A549 (cell line): ENCODE measurements around the gene SLC12A8. TPM values are rescaled to one million over a fixed set of nuclear protein-coding genes. Genes with fewer than 3 reads are reported as not detected.

Source experiments
- ATAC-seq, 2 experiments: fragments of 200-7000 bp in 1 of 2; fragments of >200 bp in 1 of 2; cut with Nextera tagmentation in 1 of 2; cut with Tn5 transposase in 1 of 2; 3 replicates each; pipeline versions ENCODE4 v1.8.0 to v1.9.1; 2018 to 2020; ENCODE audit warnings: mild to moderate bottlenecking in 1 of 2, moderate library complexity in 1 of 2
- CTCF ChIA-PET: fragments of 300-600 bp; sonication (Branson Sonifier 250); formaldehyde crosslinking; extraction: SDS; loops from one replicate; lab custom pipeline; 2021; ENCODE audit warnings: antibody characterized with exemption, inconsistent platforms; lab: Yijun Ruan, JAX
- POLR2A ChIA-PET: fragments of 350-600 bp; formaldehyde crosslinking; extraction: SDS; loops from one replicate; lab custom pipeline; 2021; ENCODE audit warnings: antibody characterized with exemption, inconsistent platforms; lab: Yijun Ruan, JAX
- DNase-seq, 2 experiments: peaks; one replicate each; pipeline versions ENCODE4 v3.0.0 to v3.0.0-alpha.2; 2011 to 2016; ENCODE audit warnings: low read depth in 1 of 2, low spot score in 1 of 2
- FAIRE-seq: peaks from 2 replicates; lab custom pipeline; 2011; peaks lifted over from hg19 to GRCh38; lab: Jason Lieb, UNC
- H3K27ac ChIP-seq, 2 experiments: fragments of >200 bp; sonication (Bioruptor Twin); formaldehyde crosslinking; 3 replicates each; pipeline ENCODE4 v1.5.1; 2016 to 2017
- H3K4me1 ChIP-seq: fragments of >200 bp; sonication (Bioruptor Twin); formaldehyde crosslinking; 3 replicates; pipeline ENCODE4 v1.6.1; 2016
- H3K4me2 ChIP-seq: fragments of >200 bp; sonication (Bioruptor Twin); formaldehyde crosslinking; 3 replicates; pipeline ENCODE4 v1.6.1; 2016
- H3K4me3 ChIP-seq: fragments of >200 bp; sonication (Bioruptor Twin); formaldehyde crosslinking; 3 replicates; pipeline ENCODE4 v1.5.1; 2016
- H3K9me3 ChIP-seq: fragments of >200 bp; sonication (Bioruptor Twin); formaldehyde crosslinking; 3 replicates; pipeline ENCODE4 v1.6.1; 2016
- CBX8 ChIP-seq: fragments of 200-600 bp; sonication (generic); IDR thresholded peaks from 2 replicates; pipeline ENCODE4 v1.6.1; 2016
- CHD2 ChIP-seq: fragments of 150-350 bp; IDR thresholded peaks from 2 replicates; pipeline ENCODE4 v1.6.1; 2014; ENCODE audit warnings: low read length; ENCODE audit not compliant: partially characterized antibody
- CHD4 ChIP-seq: fragments of 200-600 bp; sonication (generic); IDR thresholded peaks from 2 replicates; pipeline ENCODE4 v1.6.1; 2016; ENCODE audit warnings: antibody characterized with exemption, mild to moderate bottlenecking, borderline replicate concordance
- EHMT2 ChIP-seq: fragments of 200-600 bp; sonication (generic); IDR thresholded peaks from 2 replicates; pipeline ENCODE4 v1.6.1; 2016; ENCODE audit warnings: antibody characterized with exemption, low read depth, mild to moderate bottlenecking, moderate library complexity
- ESRRA ChIP-seq: fragments of 150-350 bp; IDR thresholded peaks from 2 replicates; pipeline ENCODE4 v1.6.1; 2014; ENCODE audit warnings: mild to moderate bottlenecking, low read length, borderline replicate concordance
- FOSB ChIP-seq: fragments of 250-450 bp; sonication (Bioruptor Pico); IDR thresholded peaks from 2 replicates; pipeline ENCODE4 v1.5.0; 2020; ENCODE audit warnings: mild to moderate bottlenecking, moderate library complexity
- HDAC2 ChIP-seq: fragments of 200-600 bp; sonication (generic); IDR thresholded peaks from 2 replicates; pipeline ENCODE4 v1.6.1; 2016
- HOXB13 ChIP-seq: fragments of 250-450 bp; sonication (Bioruptor Pico); IDR thresholded peaks from 2 replicates; pipeline ENCODE4 v1.5.0; 2020; ENCODE audit warnings: low read depth, mild to moderate bottlenecking, moderate library complexity
- HOXB5 ChIP-seq: fragments of 250-450 bp; sonication (Bioruptor Pico); IDR thresholded peaks from 2 replicates; pipeline ENCODE4 v1.5.0; 2020; ENCODE audit warnings: mild to moderate bottlenecking, moderate library complexity
- JUN ChIP-seq, 2 experiments: fragments of >200 bp; sonication (Bioruptor Twin); formaldehyde crosslinking; IDR thresholded peaks; 2 replicates in 1 of 2; 3 replicates in 1 of 2; pipeline ENCODE4 v1.6.1; 2016 to 2017
- KDM5A ChIP-seq: fragments of 200-600 bp; sonication (generic); IDR thresholded peaks from 2 replicates; pipeline ENCODE4 v1.6.1; 2016; ENCODE audit warnings: antibody characterized with exemption, mild to moderate bottlenecking
- NR3C1 ChIP-seq: fragments of >200 bp; sonication (Bioruptor Twin); formaldehyde crosslinking; IDR thresholded peaks from 3 replicates; pipeline ENCODE4 v1.6.1; 2017
- POLR2AphosphoS2 ChIP-seq: conservative IDR thresholded peaks from 2 replicates; pipeline ENCODE4 v1.6.1; 2012; ENCODE audit warnings: low read length, improper control_type of control experiment, inconsistent platforms
- RARB ChIP-seq: fragments of 250-450 bp; sonication (Bioruptor Pico); IDR thresholded peaks from 2 replicates; pipeline ENCODE4 v1.8.0; 2021; ENCODE audit warnings: mild to moderate bottlenecking, moderate library complexity
- RCOR1 ChIP-seq: fragments of 150-350 bp; IDR thresholded peaks from 2 replicates; pipeline ENCODE4 v1.6.1; 2014; ENCODE audit warnings: antibody characterized with exemption, low read length, low read depth
- RNF2 ChIP-seq: fragments of 200-600 bp; sonication (generic); IDR thresholded peaks from 2 replicates; pipeline ENCODE4 v1.6.1; 2016; ENCODE audit warnings: low read depth, mild to moderate bottlenecking, antibody characterized with exemption, moderate library complexity, borderline replicate concordance
- SMC3 ChIP-seq: fragments of >200 bp; sonication (Bioruptor Twin); formaldehyde crosslinking; IDR thresholded peaks from 3 replicates; pipeline ENCODE4 v1.6.1; 2018; ENCODE audit warnings: inconsistent platforms
- TFCP2L1 ChIP-seq: fragments of 250-450 bp; sonication (Bioruptor Pico); IDR thresholded peaks from 2 replicates; pipeline ENCODE4 v1.5.0; 2021; ENCODE audit warnings: mild to moderate bottlenecking
- TP53 ChIP-seq: fragments of 250-450 bp; sonication (Bioruptor Pico); IDR thresholded peaks from 2 replicates; pipeline ENCODE4 v1.5.0; 2021; ENCODE audit warnings: mild to moderate bottlenecking, moderate library complexity
- ZC3H11A ChIP-seq: fragments of 450-650 bp; IDR thresholded peaks from 2 replicates; pipeline ENCODE4 v1.6.1; 2014; ENCODE audit warnings: antibody characterized with exemption, mild to moderate bottlenecking
- WGBS: methylation state at CpG from one replicate; pipeline ENCODE4 v1.1.6; 2017; ENCODE audit errors: missing lambda C conversion rate; 5-methylcytosine and 5-hydroxymethylcytosine counted together
- polyA plus RNA-seq, 4 experiments: library from polyadenylated mRNA; depleted of rRNA in 3 of 4; stranded (reverse); fragments of >200 nt; fragmentation: RNase III in 1 of 4; extraction: RNeasy Plus Mini Kit Qiagen cat#74134 plus additional on column Dnase treatment in 1 of 4; gene quantifications; 2 replicates in 3 of 4; 3 replicates in 1 of 4; pipeline ENCODE4 v1.2.3, GENCODE V29; 2011 to 2017
- TF ChIP-seq, protein P1 (sequence below): fragments of 450-650 bp; IDR thresholded peaks from 2 replicates; pipeline ENCODE4 v1.6.1; 2014; ENCODE audit warnings: antibody characterized with exemption
- TF ChIP-seq, protein P2 (sequence below): IDR thresholded peaks from 2 replicates; pipeline ENCODE4 v1.6.1; 2012
- TF ChIP-seq, protein P3 (sequence below): fragments of >200 bp; sonication (Bioruptor Twin); formaldehyde crosslinking; IDR thresholded peaks from 3 replicates; pipeline ENCODE4 v1.6.1; 2016
- TF ChIP-seq, protein P4 (sequence below): fragments of 200-600 bp; sonication (generic); IDR thresholded peaks from 2 replicates; pipeline ENCODE4 v1.6.1; 2016; ENCODE audit warnings: antibody characterized with exemption, mild to moderate bottlenecking, moderate library complexity
- TF ChIP-seq, protein P5 (sequence below): fragments of >200 bp; sonication (Bioruptor Twin); formaldehyde crosslinking; IDR thresholded peaks from 3 replicates; pipeline ENCODE4 v1.5.1; 2016
- TF ChIP-seq, protein P6 (sequence below): IDR thresholded peaks from 2 replicates; pipeline ENCODE4 v1.6.1; 2012

Gene SLC12A8
- polyA plus RNA-seq, 2 of the 4 experiments (the other 2 are of a cell fraction), result 1.1 to 4.2 TPM

DNA sequence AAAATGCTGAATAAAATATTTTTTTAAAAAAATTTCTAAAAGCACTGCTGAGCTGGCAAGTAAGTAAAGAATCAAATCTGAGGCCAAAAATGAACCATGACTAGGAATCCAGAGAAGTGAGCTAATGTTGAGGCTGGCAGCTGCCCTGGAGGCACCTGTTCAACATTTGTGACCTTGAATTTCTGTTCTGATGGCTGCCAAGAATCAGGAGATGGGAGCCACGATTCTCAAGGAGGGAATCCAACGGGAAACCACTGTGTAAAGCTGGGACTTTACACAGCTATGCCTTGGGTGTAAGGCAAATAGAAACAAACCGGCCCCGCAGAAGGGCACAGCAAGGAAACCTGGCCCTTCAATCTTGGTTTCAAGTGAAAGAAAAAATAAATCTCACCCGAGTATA is 179.4 kb downstream of the SLC12A8 start:
- WGBS, result 92% methylated on average over 5 of the region's 5 CpGs
- Histone ChIP-seq H3K9me3 (peaks cover 12% of the 10 kb centered on the region; the same call in 2 of the 3 replicates), H3K4me2 (no peak overlapping the region), H3K27ac (no peak overlapping the region), H3K4me1 (peaks cover 14% of the 10 kb centered on the region), H3K4me3 (no peak overlapping the region)
- TF ChIP-seq CHD2, result no peak
- no peak for TF ChIP-seq HOXB5 (CRISPR knock-in tag)
- no peak for TF ChIP-seq ESRRA
- no peak for TF ChIP-seq ZC3H11A
- TF ChIP-seq, protein P1, sequence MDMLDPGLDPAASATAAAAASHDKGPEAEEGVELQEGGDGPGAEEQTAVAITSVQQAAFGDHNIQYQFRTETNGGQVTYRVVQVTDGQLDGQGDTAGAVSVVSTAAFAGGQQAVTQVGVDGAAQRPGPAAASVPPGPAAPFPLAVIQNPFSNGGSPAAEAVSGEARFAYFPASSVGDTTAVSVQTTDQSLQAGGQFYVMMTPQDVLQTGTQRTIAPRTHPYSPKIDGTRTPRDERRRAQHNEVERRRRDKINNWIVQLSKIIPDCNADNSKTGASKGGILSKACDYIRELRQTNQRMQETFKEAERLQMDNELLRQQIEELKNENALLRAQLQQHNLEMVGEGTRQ, result no peak
- TF ChIP-seq, protein P2, sequence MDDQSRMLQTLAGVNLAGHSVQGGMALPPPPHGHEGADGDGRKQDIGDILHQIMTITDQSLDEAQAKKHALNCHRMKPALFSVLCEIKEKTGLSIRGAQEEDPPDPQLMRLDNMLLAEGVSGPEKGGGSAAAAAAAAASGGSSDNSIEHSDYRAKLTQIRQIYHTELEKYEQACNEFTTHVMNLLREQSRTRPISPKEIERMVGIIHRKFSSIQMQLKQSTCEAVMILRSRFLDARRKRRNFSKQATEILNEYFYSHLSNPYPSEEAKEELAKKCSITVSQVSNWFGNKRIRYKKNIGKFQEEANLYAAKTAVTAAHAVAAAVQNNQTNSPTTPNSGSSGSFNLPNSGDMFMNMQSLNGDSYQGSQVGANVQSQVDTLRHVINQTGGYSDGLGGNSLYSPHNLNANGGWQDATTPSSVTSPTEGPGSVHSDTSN, result no peak
- TF ChIP-seq, protein P3, sequence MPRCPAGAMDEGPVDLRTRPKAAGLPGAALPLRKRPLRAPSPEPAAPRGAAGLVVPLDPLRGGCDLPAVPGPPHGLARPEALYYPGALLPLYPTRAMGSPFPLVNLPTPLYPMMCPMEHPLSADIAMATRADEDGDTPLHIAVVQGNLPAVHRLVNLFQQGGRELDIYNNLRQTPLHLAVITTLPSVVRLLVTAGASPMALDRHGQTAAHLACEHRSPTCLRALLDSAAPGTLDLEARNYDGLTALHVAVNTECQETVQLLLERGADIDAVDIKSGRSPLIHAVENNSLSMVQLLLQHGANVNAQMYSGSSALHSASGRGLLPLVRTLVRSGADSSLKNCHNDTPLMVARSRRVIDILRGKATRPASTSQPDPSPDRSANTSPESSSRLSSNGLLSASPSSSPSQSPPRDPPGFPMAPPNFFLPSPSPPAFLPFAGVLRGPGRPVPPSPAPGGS, result no peak
- no peak for TF ChIP-seq POLR2AphosphoS2
- TF ChIP-seq CBX8, result no peak
- no peak for TF ChIP-seq RNF2
- TF ChIP-seq TP53 (CRISPR knock-in tag), result no peak
- POLR2A ChIA-PET, result no interaction called here
- FAIRE-seq, result no peak
- no peak for ATAC-seq
- CTCF ChIA-PET, result interaction anchor here (1.0 to 1.9 kb wide), 5 partner anchors 8 to 37 kb away, joined by 3 to 4 read pairs (median 4); no protein-coding TSS in a partner anchor
- no peak for DNase-seq

DNA sequence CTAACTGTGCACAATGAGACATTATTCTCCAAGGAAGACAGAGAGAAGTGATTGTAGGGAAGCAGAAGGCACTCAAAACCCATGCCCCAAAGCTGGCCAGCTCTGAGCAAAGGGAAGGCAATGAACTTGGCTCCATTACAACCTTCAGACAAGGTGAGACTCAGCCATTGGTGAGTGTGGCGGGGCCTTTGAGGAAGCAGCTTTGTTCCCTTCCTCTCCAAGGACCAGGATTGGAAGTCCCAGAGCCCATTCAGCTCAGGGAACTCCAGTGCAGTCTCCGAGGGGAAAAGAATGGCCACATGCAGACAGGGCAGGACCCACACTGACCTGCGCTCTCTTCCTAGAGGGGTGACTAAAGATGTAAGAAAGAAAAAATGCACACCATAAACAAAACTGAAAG is 179.9 kb downstream of the SLC12A8 start:
- CTCF ChIA-PET, result interaction anchor here (1.0 to 1.8 kb wide), 4 partner anchors 9 to 37 kb away, joined by 3 to 4 read pairs (median 4); no protein-coding TSS in a partner anchor
- POLR2A ChIA-PET, result no interaction called here
- no peak; a peak in 1 of 6 replicates for ATAC-seq

More for the DNA sequence above, 179.9 kb downstream of the SLC12A8 start:
- Histone ChIP-seq H3K4me3 (no peak overlapping the region), H3K9me3 (peaks cover 12% of the 10 kb centered on the region; the same call in 2 of the 3 replicates), H3K27ac (peak overlapping the region; percentile 35 to 67; a peak in 4 of 6 replicates), H3K4me2 (peak overlapping the region; percentile 37; the same call in 2 of the 3 replicates), H3K4me1 (peaks cover 14% of the 10 kb centered on the region)
- TF ChIP-seq JUN (IDR thresholded peaks at IDR 0.05) (no peak), RNF2 (no peak), SMC3 (no peak), CHD4 (no peak), HDAC2 (no peak), KDM5A (no peak), RCOR1 (no peak), CBX8 (no peak), FOSB (CRISPR knock-in tag) (no peak), TFCP2L1 (CRISPR knock-in tag) (no peak), HOXB13 (CRISPR knock-in tag) (no peak), NR3C1 (no peak), RARB (no peak), EHMT2 (no peak)
- TF ChIP-seq, protein P4, sequence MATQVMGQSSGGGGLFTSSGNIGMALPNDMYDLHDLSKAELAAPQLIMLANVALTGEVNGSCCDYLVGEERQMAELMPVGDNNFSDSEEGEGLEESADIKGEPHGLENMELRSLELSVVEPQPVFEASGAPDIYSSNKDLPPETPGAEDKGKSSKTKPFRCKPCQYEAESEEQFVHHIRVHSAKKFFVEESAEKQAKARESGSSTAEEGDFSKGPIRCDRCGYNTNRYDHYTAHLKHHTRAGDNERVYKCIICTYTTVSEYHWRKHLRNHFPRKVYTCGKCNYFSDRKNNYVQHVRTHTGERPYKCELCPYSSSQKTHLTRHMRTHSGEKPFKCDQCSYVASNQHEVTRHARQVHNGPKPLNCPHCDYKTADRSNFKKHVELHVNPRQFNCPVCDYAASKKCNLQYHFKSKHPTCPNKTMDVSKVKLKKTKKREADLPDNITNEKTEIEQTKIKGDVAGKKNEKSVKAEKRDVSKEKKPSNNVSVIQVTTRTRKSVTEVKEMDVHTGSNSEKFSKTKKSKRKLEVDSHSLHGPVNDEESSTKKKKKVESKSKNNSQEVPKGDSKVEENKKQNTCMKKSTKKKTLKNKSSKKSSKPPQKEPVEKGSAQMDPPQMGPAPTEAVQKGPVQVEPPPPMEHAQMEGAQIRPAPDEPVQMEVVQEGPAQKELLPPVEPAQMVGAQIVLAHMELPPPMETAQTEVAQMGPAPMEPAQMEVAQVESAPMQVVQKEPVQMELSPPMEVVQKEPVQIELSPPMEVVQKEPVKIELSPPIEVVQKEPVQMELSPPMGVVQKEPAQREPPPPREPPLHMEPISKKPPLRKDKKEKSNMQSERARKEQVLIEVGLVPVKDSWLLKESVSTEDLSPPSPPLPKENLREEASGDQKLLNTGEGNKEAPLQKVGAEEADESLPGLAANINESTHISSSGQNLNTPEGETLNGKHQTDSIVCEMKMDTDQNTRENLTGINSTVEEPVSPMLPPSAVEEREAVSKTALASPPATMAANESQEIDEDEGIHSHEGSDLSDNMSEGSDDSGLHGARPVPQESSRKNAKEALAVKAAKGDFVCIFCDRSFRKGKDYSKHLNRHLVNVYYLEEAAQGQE, result no peak
- TF ChIP-seq, protein P5, sequence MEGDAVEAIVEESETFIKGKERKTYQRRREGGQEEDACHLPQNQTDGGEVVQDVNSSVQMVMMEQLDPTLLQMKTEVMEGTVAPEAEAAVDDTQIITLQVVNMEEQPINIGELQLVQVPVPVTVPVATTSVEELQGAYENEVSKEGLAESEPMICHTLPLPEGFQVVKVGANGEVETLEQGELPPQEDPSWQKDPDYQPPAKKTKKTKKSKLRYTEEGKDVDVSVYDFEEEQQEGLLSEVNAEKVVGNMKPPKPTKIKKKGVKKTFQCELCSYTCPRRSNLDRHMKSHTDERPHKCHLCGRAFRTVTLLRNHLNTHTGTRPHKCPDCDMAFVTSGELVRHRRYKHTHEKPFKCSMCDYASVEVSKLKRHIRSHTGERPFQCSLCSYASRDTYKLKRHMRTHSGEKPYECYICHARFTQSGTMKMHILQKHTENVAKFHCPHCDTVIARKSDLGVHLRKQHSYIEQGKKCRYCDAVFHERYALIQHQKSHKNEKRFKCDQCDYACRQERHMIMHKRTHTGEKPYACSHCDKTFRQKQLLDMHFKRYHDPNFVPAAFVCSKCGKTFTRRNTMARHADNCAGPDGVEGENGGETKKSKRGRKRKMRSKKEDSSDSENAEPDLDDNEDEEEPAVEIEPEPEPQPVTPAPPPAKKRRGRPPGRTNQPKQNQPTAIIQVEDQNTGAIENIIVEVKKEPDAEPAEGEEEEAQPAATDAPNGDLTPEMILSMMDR, result no peak
- TF ChIP-seq, protein P6, sequence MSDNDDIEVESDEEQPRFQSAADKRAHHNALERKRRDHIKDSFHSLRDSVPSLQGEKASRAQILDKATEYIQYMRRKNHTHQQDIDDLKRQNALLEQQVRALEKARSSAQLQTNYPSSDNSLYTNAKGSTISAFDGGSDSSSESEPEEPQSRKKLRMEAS, result no peak
- DNase-seq (no peak), FAIRE-seq (no peak)
- 100% methylated on average over 3 of the region's 3 CpGs for WGBS
